Caco-2 (cell line): ENCODE data around the gene EIF4A2. TPM values are rescaled to one million over a fixed set of nuclear protein-coding genes. Genes with fewer than 3 reads are reported as not detected.

Experiments used
- Bru-seq: library from RNA; stranded (reverse); fragments of 400-500 nt; gene quantifications from one replicate; lab custom pipeline; 2021; lab: Mats Ljungman, UMichigan
- BruChase-seq, 2 experiments: library from RNA; stranded (reverse); fragments of 400-500 nt; gene quantifications; one replicate each; lab custom pipeline; 2021; lab: Mats Ljungman, UMichigan
- BruUV-seq: library from RNA; stranded (reverse); fragments of 400-500 nt; replicated peaks from 2 replicates; lab custom pipeline; 2021; lab: Mats Ljungman, UMichigan
- CTCF ChIA-PET: fragments of 300-600 bp; sonication (Branson Sonifier 250); formaldehyde crosslinking; loops from one replicate; lab custom pipeline; 2022; ENCODE audit warnings: antibody characterized with exemption; lab: Charles Lee
- POLR2A ChIA-PET: fragments of 300-600 bp; sonication (Branson Sonifier 250); formaldehyde crosslinking; loops from one replicate; lab custom pipeline; 2022; ENCODE audit warnings: antibody characterized with exemption; lab: Charles Lee
- DNase-seq, 2 experiments: peaks; one replicate each; pipeline versions ENCODE4 v3.0.0 to v3.0.0-alpha.2; 2020 to 2022
- H3K27me3 ChIP-seq: replicated peaks from 2 replicates; pipeline ENCODE4 v1.6.0; 2011; ENCODE audit warnings: low read length; ENCODE audit not compliant: control insufficient read depth, insufficient read depth
- H3K36me3 ChIP-seq: 2 replicates; pipeline ENCODE4 v1.5.1; 2011; ENCODE audit warnings: low read length; ENCODE audit not compliant: control insufficient read depth, insufficient read depth
- H3K4me1 ChIP-seq: fragments of 250-450 bp; sonication (Bioruptor Pico); 2 replicates; pipeline ENCODE4 v1.5.1; 2020; ENCODE audit warnings: mild to moderate bottlenecking
- H3K4me3 ChIP-seq: 2 replicates; pipeline ENCODE4 v1.5.1; 2011; ENCODE audit warnings: low read depth, mild to moderate bottlenecking, control low read depth, low read length
- H3K9me3 ChIP-seq: fragments of 250-450 bp; sonication (Bioruptor Pico); 2 replicates; pipeline ENCODE4 v1.5.1; 2020; ENCODE audit warnings: mild to moderate bottlenecking, moderate library complexity
- H3K27ac Mint-ChIP-seq: one replicate; pipeline ENCODE4 v1.8.0; 2022; ENCODE audit warnings: mixed read lengths; ENCODE audit not compliant: unreplicated experiment
- H3K27me3 Mint-ChIP-seq: one replicate; pipeline ENCODE4 v1.8.0; 2022; ENCODE audit warnings: mixed read lengths; ENCODE audit not compliant: insufficient read depth, unreplicated experiment
- H3K36me3 Mint-ChIP-seq: one replicate; pipeline ENCODE4 v1.8.0; 2022; ENCODE audit warnings: mild to moderate bottlenecking, mixed read lengths; ENCODE audit not compliant: insufficient read depth, unreplicated experiment
- H3K4me1 Mint-ChIP-seq: one replicate; pipeline ENCODE4 v1.8.0; 2022; ENCODE audit warnings: low read depth, mixed read lengths; ENCODE audit not compliant: unreplicated experiment
- H3K4me3 Mint-ChIP-seq: one replicate; pipeline ENCODE4 v1.8.0; 2022; ENCODE audit warnings: mild to moderate bottlenecking, moderate library complexity, mixed read lengths; ENCODE audit not compliant: unreplicated experiment
- H3K9me3 Mint-ChIP-seq: one replicate; pipeline ENCODE4 v1.8.0; 2022; ENCODE audit warnings: mixed read lengths; ENCODE audit not compliant: unreplicated experiment
- CTCF ChIP-seq, 2 experiments: fragments of 200-600 bp in 1 of 2; IDR thresholded peaks; 1 replicate in 1 of 2; 2 replicates in 1 of 2; pipeline versions ENCODE4 v1.5.1 to v1.8.0; 2011 to 2022; ENCODE audit warnings: antibody characterized with exemption in 1 of 2, control low read depth in 1 of 2, inconsistent platforms in 1 of 2, low read depth in 1 of 2, low read length in 1 of 2, mild to moderate bottlenecking in 1 of 2, moderate library complexity in 1 of 2; ENCODE audit not compliant: insufficient read depth in 1 of 2, severe bottlenecking in 1 of 2, unreplicated experiment in 1 of 2
- intact Hi-C: fragments of 100-400 bp; cut with micrococcal nuclease; formaldehyde crosslinking; loops from one replicate; pipeline ENCODE4 v1.10.0; 2022; ENCODE audit not compliant: unreplicated experiment
- long read RNA-seq: library from polyadenylated mRNA; stranded (forward); transcript quantifications from one replicate; pipeline ENCODE4 v2.0.0, GENCODE V29; 2022
- total RNA-seq: library from RNA; stranded (reverse); gene quantifications from 2 replicates; pipeline ENCODE4 v1.2.3, GENCODE V29; 2022

The EIF4A2 gene
- total RNA-seq (346 and 359 TPM in 2 replicates), Bru-seq, nascent RNA (percentile 100 among the genes with signal in this experiment), BruChase-seq, experiment 1, labeled RNA remaining after a 2-hour chase (percentile 100 among the genes with signal in this experiment), BruChase-seq, experiment 2, labeled RNA remaining after a 6-hour chase (percentile 100 among the genes with signal in this experiment)
- long read RNA-seq, transcript EIF4A2-201 (11 exons, 1,919 nt): major isoform, 91 of 275 reads
- long read RNA-seq, transcript EIF4A2-203 (10 exons, 1,751 nt): minor isoform, 11 of 275 reads
- long read RNA-seq, transcript EIF4A2-205 (11 exons, 1,889 nt): minor isoform, 27 of 275 reads
- long read RNA-seq, transcript EIF4A2-207 (10 exons, 1,729 nt): minor isoform, 7 of 275 reads
- long read RNA-seq, partial matches to known transcripts: 60 of 275 reads
- long read RNA-seq, other reads (novel, unspliced or antisense): 75 of 275 reads

- POLR2A ChIA-PET: interaction anchor here (0.6 to 2.6 kb wide), 5 partner anchors 23 to 246 kb away, joined by 3 to 17 read pairs (median 4); partner anchors contain the start of genes DNAJB11 and RFC4
- peak within 1 kb of the TSS; percentile 88 for H3K4me3 ChIP-seq
- H3K9me3 ChIP-seq: no peaks in the 10 kb centered on the region
- intact Hi-C loops: no loop called here
- H3K27me3 ChIP-seq: no peaks in the 10 kb centered on the region
- peak; percentile 85 to 93 for DNase-seq
- Mint-ChIP-seq H3K4me3 (peak within 1 kb of the TSS; percentile 80), H3K27me3 (no peaks in the 10 kb centered on the region), H3K36me3 (peaks cover 54% of the 10 kb centered on the region), H3K27ac (peak within 1 kb of the TSS; percentile 95), H3K9me3 (no peaks in the 10 kb centered on the region), H3K4me1 (peaks cover 15% of the 10 kb centered on the region)
- H3K36me3 ChIP-seq: peaks cover 11% of the 10 kb centered on the region
- peaks cover 13% of the 10 kb centered on the region; the same call in 1 of the 2 replicates for H3K4me1 ChIP-seq
- BruUV-seq: no TSS peak
- TF ChIP-seq CTCF (IDR thresholded peaks at IDR 0.05; ENCODE audit: insufficient read depth in 1 of 2, low read depth in 1 of 2, low read length in 1 of 2, severe bottlenecking in 1 of 2, unreplicated experiment in 1 of 2): no peak
- CTCF ChIA-PET: interaction anchor here (1.0 kb wide), 1 partner anchor 168 kb away, joined by 4 read pairs; no protein-coding TSS in a partner anchor
These were observed at the start of gene EIF4A2 for GRCh38 chr3:186783058-186783730. Gene EIF4A2 (plus strand): TSS chr3:186783577. CDS start chr3:186783611, 34 bp downstream.

- Histone ChIP-seq H3K9me3 (no peaks in the 10 kb centered on the region), H3K36me3 (no peaks in the 10 kb centered on the region), H3K4me3 (no peak overlapping the region), H3K27me3 (no peaks in the 10 kb centered on the region), H3K4me1 (peaks cover 50% of the 10 kb centered on the region)
- TF ChIP-seq CTCF (IDR thresholded peaks at IDR 0.05; ENCODE audit: insufficient read depth in 1 of 2, low read depth in 1 of 2, low read length in 1 of 2, severe bottlenecking in 1 of 2, unreplicated experiment in 1 of 2): no peak
- DNase-seq: peak in 1 of 2 experiments; percentile 51
- Mint-ChIP-seq H3K27ac (peak overlapping the region; percentile 88), H3K27me3 (no peaks in the 10 kb centered on the region), H3K9me3 (peaks cover 2% of the 10 kb centered on the region), H3K36me3 (peaks cover 7% of the 10 kb centered on the region), H3K4me1 (peaks cover 39% of the 10 kb centered on the region), H3K4me3 (peak overlapping the region; percentile 16)
- no TSS peak for BruUV-seq
- ChIA-PET CTCF (interaction anchor here (1.3 to 1.8 kb wide), 2 partner anchors 128 to 799 kb away, joined by 5 to 10 read pairs; no protein-coding TSS in a partner anchor), POLR2A (interaction anchor here (0.6 to 1.8 kb wide), 4 partner anchors 40 to 173 kb away, joined by 3 to 7 read pairs (median 4); partner anchors contain the start of genes DNAJB11 and EIF4A2)
- intact Hi-C loops: loop anchor here (1.0 kb wide), 1 partner anchor 299 kb away; no protein-coding TSS in a partner anchor
These were observed 40.6 kb upstream of the EIF4A2 start for GRCh38 chr3:186742618-186743380.
